ENCODE measurements around the gene ART1. TPM values are rescaled to one million over a fixed set of nuclear protein-coding genes. Genes with fewer than 3 reads are reported as not detected.
A peak's percentile ranks its signal among the peaks of the same experiment; 100 is the strongest.
"Not testable (repeated sequence)": the region's sequence is repeated elsewhere in the genome, so short reads cannot be mapped to it uniquely, and the experiment has no call there.

ART1 gene
- total RNA-seq, 2 donors from 2014 or later: 0.42 TPM; not detected in 1

- intact Hi-C loops (cut with DNase I): no loop called here
- DNase-seq (ENCODE audit: low spot score): peak; percentile 93
These were observed 18.5 kb upstream of the ART1 start for GRCh38 chr11:3626250-3626960.

DNA sequence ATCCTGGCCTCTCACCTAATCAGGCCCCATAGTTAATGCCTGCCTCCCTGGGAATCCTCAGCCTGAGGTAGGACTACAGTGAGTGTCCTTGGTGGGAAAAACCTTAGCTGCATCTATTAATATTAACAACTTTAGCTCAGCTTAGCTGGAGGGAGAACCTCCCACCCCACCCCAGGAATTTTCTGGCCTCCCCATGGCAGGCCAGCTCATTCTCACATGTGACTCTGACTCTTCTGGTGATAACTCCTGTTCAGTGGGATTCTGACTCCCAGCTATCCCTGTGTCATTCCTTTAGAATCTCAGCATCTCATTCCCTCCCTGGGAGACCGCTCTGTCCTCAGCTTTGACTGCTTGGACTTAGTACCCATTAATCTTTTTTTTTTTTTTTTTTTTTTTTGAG is 17.6 kb upstream of the ART1 start:
- intact Hi-C loops (cut with DNase I): no loop called here

DNA sequence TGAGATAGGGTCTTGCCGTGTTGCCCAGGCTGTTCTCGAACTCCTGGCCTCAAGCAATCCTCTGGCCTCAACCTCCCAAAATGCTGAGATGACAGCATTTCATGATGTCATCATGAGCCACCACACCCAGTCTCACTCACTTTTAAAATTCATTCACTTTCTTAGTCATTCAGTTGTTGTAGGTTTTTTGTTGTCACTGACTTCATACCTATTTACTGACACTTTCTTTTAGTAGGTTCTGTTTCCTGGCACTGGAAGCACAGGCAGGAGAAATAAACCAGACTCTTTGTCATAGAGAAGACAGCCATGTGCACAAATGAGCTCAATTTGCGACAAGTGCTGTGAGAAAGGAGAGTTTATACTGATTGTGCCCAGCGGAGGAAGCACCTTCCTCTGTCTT is 13.6 kb upstream of the ART1 start:
- intact Hi-C loops (cut with DNase I): no loop called here
- no peak for DNase-seq (ENCODE audit: low spot score)

More for the DNA sequence above, 17.6 kb upstream of the ART1 start:
- DNase-seq (ENCODE audit: low spot score): peak; percentile 64

DNA sequence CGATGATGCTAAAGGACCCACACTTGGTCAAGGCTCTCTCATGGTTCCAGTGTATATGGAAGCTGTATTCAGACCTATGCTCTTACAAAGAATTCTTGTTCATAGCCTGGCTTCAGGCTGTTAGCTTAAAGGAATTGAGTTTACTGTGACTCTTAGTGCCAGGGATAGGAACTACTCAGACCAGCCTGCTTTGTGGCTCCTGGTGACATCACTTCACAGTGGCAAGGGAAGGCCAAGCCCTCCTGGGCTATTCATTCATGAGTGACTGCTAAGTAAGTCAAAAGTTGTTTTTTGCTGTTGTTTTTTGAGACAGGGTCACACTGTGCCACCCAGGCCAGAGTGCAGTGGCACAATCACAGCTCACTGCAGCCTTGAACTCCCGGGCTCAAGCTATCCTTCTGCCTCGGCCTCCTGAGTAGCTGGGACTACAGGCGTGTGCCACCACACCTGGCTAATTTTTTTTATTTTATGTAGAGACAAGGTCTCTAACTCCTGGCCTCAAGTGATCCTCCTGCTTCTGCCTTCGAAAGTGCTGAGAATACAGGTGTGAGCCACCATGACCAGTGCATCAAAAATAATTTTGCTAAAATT is 12.8 kb upstream of the ART1 start:
- intact Hi-C loops (cut with DNase I): no loop called here
- peak; percentile 55 for DNase-seq (ENCODE audit: low spot score)

DNA sequence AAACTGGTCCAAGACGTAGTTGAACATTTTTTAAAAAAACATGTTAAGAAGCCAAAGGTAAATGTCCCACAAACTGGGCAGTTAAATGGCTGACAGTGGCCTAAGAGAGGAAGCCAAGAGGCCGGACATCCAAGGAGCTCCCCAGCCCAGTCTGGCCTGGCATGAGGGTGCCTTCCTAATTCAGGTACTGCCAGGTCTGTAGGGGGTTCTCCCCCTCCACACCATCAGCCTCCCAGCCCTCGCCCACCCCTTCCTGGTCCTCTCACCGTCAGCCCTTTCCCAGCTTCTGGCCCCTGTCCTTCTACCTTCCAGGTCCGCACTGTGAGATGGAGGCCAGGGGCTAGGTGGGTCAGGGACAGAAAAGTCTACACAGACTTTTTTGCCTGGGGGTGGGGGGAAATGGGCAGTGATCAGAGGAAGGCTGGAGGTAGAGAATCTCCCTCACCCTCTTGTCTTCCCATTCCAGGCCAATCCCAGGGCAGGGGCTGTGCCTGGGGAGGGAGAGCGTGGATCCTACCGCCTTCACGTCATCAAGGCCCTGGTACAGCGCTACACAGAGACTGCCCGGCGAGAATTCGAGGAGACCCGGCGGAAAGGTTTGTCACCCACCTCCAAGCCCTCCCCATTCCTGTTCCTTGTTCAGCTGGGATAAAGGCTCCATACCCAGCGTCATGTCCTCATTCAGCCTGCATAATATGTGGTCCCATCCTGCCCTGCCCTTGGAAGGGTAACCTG is 9.1 kb upstream of the ART1 start:
- intact Hi-C loops (cut with DNase I): no loop called here
- DNase-seq (ENCODE audit: low spot score): peak; percentile 47

GRCh38 chr11:3637201-3637600 is 7.7 kb upstream of the ART1 start:
- intact Hi-C loops (cut with DNase I): no loop called here
- peak; percentile 46 for DNase-seq (ENCODE audit: low spot score)

- intact Hi-C loops (cut with DNase I): no loop called here
- no peak for DNase-seq (ENCODE audit: low spot score)
These were observed 6.4 kb upstream of the ART1 start for GRCh38 chr11:3638513-3638912.

DNA sequence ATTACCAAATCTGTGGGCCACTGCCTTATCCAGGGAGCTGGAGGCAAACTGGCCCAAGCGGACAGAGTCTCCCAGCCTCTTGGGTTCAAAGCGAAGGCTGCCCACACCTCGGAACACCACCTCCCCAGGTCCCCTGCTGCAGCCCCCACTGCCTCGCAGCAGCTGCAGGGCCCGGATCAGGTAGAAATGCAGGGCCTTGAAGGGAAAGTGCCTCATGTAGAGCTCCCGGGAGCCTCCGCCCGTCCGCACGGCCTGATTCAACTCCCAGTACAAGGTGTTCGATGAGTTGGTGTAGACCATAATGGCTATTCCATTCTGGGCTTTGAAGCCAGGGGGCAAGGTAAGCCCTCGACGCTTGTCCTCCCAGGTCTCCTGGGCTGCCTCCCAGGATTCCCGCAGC is 5.1 kb upstream of the ART1 start:
- no peak for DNase-seq (ENCODE audit: low spot score)
- intact Hi-C loops (cut with DNase I): no loop called here

DNA sequence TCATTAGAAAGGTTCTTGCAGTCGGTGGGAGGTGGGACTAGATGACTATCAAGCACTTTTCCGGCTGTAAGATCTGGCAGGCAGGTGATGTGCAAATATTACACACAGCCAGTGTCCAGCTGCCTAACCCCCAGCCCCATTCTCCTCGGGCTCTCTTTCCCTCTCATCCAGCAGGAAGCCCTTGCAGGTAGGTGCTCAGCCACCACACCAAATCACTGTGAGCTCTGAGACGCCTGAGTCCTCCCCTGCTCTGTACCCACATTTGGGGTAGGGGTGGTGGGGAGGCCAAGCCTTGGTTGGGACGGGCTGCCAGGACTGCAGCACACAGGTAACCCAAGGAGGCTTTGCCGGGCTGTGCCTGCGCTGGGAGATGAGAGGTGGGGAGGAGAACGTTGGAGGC is 3.7 kb upstream of the ART1 start:
- no peak for DNase-seq (ENCODE audit: low spot score)
- intact Hi-C loops (cut with DNase I): no loop called here

DNA sequence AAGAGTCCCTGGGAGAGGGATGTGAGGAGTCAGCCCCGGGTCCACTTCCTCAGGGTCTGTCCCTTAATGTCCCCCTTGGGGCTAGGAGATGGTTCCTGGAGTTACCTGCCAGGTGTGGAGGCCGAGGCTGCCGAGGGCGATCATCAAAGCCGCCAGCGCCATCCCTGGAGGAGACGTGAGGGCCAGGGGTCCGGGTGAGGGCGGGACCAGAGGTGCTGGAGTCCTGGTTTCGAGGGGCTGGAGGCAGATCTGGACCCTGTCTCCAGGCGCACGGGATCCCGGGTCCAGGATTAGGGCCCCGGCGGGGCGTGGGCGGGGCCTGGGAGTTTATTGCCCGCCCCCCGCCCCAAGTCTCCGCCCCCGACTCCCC is 3.2 kb upstream of the ART1 start, which contains the start of gene ART5:
TSS of gene ART5 (minus strand) at position 292 of the 370 bp plus-strand sequence. CDS start at position 162, 130 bp downstream.
- no peak for DNase-seq (ENCODE audit: low spot score)
- intact Hi-C loops (cut with DNase I): no loop called here

DNA sequence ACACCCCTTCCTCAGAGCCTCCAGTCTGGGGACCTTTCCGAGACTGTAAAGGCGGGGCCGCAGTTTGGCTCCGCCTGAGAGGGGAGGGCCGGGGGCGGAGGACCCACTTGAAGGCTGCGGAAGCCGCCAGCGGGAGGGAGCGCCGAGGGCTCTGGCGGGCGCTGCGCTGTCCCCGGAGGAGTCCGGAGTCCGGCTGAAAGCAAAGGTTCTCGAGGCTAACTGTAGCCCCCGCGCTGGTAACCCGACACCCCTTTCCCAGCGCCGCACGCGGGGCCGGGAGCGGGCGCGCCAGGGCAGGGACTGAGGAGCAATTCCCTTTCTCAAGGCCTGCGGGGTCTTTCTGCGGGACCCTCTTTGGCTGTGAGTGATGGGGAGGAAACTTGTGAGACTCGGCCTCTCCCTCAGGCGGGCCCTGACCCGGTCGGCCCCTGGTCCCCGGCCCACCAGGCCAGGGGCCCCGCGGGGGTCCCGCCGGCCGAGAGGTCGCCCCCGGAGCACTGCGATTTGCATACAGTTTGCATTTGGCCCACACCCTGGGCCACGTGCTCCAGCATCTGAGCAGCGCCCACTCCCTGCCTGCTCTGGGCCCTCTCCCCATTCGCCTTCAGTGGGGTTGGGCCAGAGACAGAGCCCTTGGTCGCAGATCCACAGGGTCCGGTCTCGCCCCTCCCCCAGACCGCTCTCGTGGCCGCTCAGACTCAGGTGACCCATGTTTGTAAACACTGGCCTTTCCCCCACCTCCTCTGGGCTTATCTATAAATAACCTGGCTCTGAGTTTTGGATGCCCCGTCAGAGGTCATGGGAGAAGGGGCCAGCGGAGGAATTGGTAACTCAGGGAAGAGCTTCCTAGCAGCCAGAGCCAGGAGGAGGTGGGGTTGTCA is 2.6 kb upstream of the ART1 start:
- intact Hi-C loops (cut with DNase I): no loop called here
- peak; percentile 89 for DNase-seq (ENCODE audit: low spot score)

GRCh38 chr11:3643102-3643546 is 1.8 kb upstream of the ART1 start:
- intact Hi-C loops (cut with DNase I); DNase-seq (ENCODE audit: low spot score): not testable (repeated sequence)

DNA sequence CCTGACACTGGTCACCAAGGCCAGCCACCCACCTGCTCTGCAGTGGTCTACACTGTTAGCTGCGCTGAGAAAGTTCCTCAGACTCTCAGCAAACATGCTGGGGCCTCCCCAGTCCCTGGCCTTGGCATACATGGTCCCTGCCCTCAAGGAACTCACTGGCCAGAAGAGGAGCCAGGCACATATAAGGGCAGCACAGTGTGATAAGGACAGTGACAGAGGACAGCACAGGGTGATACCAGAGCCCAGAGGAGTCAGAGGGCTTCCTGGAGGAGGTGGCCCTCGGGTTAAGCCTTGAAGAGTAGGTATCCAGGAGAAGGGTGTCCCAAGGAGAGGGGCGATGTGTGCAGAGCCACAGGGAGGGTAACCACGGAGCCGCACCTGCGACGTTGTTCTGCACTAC is 624 bp downstream of the ART1 start:
- intact Hi-C loops (cut with DNase I): no loop called here
- DNase-seq (ENCODE audit: low spot score): peak; percentile 5

DNA sequence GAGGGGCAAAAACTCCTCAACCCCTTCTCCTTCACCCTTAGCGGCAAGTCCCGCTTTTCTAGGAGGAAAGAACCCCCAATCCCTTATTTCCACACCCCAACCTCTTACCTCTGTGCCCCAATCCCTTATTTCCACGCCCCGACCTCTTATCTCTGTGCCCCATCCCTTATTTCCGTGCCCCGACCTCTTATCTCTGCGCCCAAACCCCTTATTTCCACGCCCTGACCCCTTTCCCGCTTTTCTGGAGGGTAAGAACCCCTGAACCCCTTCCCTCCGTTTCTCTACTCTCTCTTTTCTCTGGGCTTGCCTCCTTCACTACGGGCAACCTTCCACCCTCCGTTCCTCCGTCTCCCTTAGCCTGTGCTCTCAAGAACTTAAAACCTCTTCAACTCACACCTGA is 3.9 kb downstream of the ART1 start:
- intact Hi-C loops (cut with DNase I): not testable (repeated sequence)
- DNase-seq (ENCODE audit: low spot score): peak; percentile 46

DNA sequence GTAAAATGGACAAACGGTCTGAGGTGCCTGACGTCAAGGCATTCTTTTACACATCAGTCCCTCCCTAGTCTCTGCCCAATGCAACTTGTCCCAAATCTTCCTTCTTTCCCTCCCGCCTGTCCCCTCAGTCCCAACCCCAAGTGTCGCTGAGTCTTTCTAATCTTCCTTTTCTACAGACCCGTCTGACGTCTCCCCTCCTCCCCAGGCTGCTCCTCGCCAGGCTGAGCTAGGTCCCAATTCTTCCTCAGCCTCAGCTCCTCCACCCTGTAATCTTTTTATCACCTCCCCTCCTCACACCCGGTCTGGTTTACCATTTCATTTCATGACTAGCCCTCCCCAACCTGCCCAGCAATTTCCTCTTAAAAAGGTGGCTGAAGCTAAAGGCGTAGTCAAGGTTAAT is 4.4 kb downstream of the ART1 start:
- intact Hi-C loops (cut with DNase I): not testable (repeated sequence)
- peak; percentile 11 for DNase-seq (ENCODE audit: low spot score)

DNA sequence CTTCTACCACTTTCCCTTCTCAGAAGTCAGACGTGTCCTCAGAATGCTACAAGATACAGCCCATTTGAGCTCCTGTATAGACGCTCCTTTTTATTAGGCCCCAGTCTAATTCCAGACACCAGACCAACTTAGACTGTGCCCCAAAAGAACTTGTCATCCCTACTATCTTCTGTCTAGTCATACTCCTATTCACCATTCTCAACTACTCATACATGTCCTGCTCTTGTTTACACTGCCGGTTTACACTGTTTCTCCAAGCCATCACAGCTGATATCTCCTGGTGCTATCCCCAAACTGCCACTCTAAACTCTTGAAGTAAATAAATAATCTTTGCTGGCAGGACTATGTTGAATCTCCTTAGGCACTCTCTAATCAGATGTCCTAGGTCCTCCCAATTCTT is 7.6 kb downstream of the ART1 start:
- intact Hi-C loops (cut with DNase I); DNase-seq (ENCODE audit: low spot score): not testable (repeated sequence)

DNA sequence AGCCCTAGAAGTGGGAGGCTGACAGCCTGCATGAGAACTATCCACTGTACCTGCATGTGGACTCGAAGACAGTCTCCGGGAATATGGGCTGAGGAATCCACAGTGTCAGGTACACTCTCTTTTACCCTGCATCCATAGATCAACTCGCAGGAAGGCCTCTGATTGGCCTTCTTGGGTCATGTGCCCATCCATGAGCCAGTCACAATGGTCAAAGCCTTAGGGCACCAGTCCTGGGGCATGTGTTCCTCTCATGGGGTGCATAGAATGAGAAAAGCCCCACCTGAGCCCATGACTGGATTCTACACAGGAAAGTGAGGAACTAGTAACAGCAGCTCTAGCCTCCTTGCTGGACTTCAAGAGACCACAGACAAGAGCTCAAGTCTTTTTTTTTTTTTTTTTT is 10.6 kb downstream of the ART1 start:
- peak; percentile 24 for DNase-seq (ENCODE audit: low spot score)
- intact Hi-C loops (cut with DNase I): no loop called here

DNA sequence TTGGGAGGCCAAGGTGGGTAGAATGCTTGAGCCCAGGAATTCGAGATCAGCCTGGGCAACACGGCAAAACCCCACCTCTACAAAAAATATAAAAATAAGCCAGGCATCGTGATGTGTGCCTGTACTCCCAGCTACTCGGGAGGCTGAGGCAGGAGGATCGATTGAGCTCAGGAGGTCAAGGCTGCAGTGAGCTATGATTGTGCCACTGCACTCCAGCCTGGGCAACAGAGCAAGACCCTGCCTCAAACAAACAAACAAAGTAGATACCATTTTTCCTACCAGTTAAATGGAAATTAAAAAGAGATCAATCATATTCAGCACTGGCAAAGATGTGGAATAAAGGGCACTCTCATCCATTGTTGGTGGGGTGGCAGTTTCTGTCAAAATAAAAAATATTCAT is 12.4 kb downstream of the ART1 start:
- not testable (repeated sequence) for DNase-seq (ENCODE audit: low spot score)

DNA sequence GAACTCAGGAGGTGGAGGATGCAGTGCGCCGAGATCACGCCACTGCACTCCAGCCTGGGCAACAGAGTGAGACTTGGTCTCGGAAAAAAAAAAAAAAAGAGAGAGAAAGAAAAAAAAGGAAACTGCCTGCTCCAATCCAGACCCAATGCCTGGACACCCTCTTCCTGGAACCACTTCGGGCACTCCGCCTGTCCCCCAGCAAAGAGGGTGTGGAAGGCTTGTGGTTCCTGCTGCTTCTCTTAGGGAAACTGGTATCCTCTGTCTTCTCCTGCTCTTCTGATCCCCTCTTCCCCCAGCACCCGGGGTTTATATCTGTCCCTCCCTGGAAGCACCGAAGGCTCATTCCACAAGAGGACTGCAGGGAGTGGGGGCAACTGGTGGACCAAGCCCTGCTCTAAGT is 13.3 kb downstream of the ART1 start:
- DNase-seq (ENCODE audit: low spot score): no peak
- intact Hi-C loops (cut with DNase I): no loop called here

More for the DNA sequence above, 12.4 kb downstream of the ART1 start:
- intact Hi-C loops (cut with DNase I): not testable (repeated sequence)

Data from posterior vena cava (tissue), 2 donors.